Stomach (tissue), 9 donors: ENCODE data around the gene ANAPC4. TPM values are rescaled to one million over a fixed set of nuclear protein-coding genes. Genes with fewer than 3 reads are reported as not detected.

Experiments used
- DNase-seq, 2 donors: peaks; one replicate each; pipeline versions ENCODE4 v3.0.0 to v3.0.0-alpha.2; 2013 to 2019
- H3K27ac ChIP-seq, 5 donors: fragments of 200-600 bp in 4 of 5; sonication (generic) in 4 of 5; one replicate each; pipeline ENCODE4 v1.5.1; 2013 to 2019; ENCODE audit warnings: mild to moderate bottlenecking in 1 of 5, moderate library complexity in 1 of 5
- H3K27me3 ChIP-seq, 3 donors: fragments of 200-600 bp; sonication (generic); one replicate each; pipeline ENCODE4 v1.5.1; 2017 to 2019; ENCODE audit warnings: mixed run types in 1 of 3
- H3K36me3 ChIP-seq, 4 donors: fragments of 200-600 bp; sonication (generic); 1 replicate in 3 of 4; 2 replicates in 1 of 4; pipeline ENCODE4 v1.5.1; 2016 to 2019
- H3K4me1 ChIP-seq, 4 donors: fragments of 200-600 bp; sonication (generic); one replicate each; pipeline ENCODE4 v1.5.1; 2016 to 2019
- H3K4me3 ChIP-seq, 4 donors: fragments of 200-600 bp; sonication (generic) in 3 of 4; one replicate each; pipeline ENCODE4 v1.5.1; 2016 to 2019; ENCODE audit warnings: mild to moderate bottlenecking in 1 of 4
- H3K9me3 ChIP-seq, 4 donors: fragments of 200-600 bp; sonication (generic); one replicate each; pipeline ENCODE4 v1.5.1; 2016 to 2019
- CTCF ChIP-seq, 7 experiments: fragments of 450-650 bp in 4 of 7; fragments of 200-600 bp in 3 of 7; sonication (generic) in 3 of 7; IDR thresholded peaks; one replicate each; pipeline ENCODE4 v1.5.1; 2016 to 2019; ENCODE audit warnings: antibody characterized with exemption in 7 of 7, control low read depth in 2 of 7, mild to moderate bottlenecking in 1 of 7
- EP300 ChIP-seq: sonication (generic); formaldehyde crosslinking; IDR thresholded peaks from one replicate; pipeline ENCODE4 v1.6.1; 2017; ENCODE audit warnings: antibody characterized with exemption
- POLR2A ChIP-seq, 4 donors: fragments of 450-650 bp; IDR thresholded peaks; one replicate each; pipeline ENCODE4 v1.6.1; 2016; ENCODE audit warnings: antibody characterized with exemption in 4 of 4, control low read depth in 2 of 4, mild to moderate bottlenecking in 1 of 4, moderate library complexity in 1 of 4
- POLR2AphosphoS5 ChIP-seq, 3 donors: sonication (generic); formaldehyde crosslinking; IDR thresholded peaks; one replicate each; pipeline ENCODE4 v1.6.1; 2016; ENCODE audit warnings: antibody characterized with exemption in 3 of 3
- WGBS, 5 donors: extraction: QIAGEN DNeasy Blood & Tissue Kit in 3 of 5; methylation state at CpG; one replicate each; pipeline versions ENCODE4 v1.1.5 to v1.1.7; 2013 to 2018; 5-methylcytosine and 5-hydroxymethylcytosine counted together
- intact Hi-C: fragments of 100-400 bp; cut with DNase I; formaldehyde crosslinking; loops from one replicate; pipeline ENCODE4 v1.15.1; 2023; ENCODE audit warnings: low total_unique reads
- polyA plus RNA-seq, 3 donors: library from polyadenylated mRNA; stranded (reverse); fragments of 200-250 nt; gene quantifications; one replicate each; pipeline ENCODE4 v1.2.3, GENCODE V29; 2013
- total RNA-seq, 5 donors: library from RNA; depleted of rRNA; stranded (reverse); fragments of >200 nt; gene quantifications; one replicate each; pipeline versions ENCODE4 v1.1.0 to v1.2.3, GENCODE V29; 2014 to 2016
- donor health status: healthy with polysubstance abuse.
- donor health status: Bipolar disorder and iron deficiency.
- donor health status: healthy.

ANAPC4 gene
- total and polyA plus RNA-seq, 8 donors, result 9.0 to 72.8 (median 27.0) TPM

DNA sequence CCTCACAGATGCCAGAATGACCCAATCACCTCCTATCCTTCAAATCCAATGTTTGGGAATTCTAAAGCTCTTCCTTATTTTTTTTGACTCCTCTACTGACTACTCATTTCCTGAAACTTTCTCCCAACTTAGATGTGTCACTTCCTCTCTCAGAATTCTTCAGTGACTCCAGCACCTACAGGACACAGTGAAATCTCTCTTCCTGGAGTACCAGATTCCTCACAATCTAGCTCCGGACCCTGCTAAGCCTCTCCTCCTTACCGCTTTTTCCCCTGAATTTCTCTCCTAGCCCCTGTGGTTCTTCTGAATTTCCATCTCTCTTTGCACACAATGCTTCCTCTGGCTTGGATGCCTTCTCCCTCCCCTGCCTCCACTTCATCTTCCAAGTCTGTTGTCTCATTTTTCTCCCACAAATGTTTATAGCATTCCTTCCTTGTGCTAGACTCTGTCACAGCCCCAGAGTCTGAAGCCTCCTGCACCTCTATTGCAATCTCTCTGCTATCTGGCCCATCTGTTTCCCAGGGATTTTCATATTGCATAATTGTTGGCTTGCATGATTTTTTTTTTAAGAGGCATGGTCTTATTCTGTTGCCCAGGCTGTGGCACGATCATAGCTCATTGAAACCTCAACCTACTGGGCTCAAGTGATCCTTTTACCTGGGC lies 80.1 kb downstream of the ANAPC4 start:
- Histone ChIP-seq H3K9me3 (no peaks in the 10 kb centered on the region), H3K27me3 (no peaks in the 10 kb centered on the region), H3K4me3 (no peak overlapping the region), H3K4me1 (no peaks in the 10 kb centered on the region), H3K27ac (no peak overlapping the region), H3K36me3 (no peaks in the 10 kb centered on the region)
- intact Hi-C loops, result no loop called here
- no peak for DNase-seq
- WGBS, 5 donors, result 74 to 81% (median 77%) methylated on average over 3 of the region's 3 CpGs
- TF ChIP-seq POLR2AphosphoS5 (IDR thresholded peaks at IDR 0.05) (no peak), POLR2A (IDR thresholded peaks at IDR 0.05) (no peak), EP300 (no peak), CTCF (IDR thresholded peaks at IDR 0.05) (no peak)

DNA sequence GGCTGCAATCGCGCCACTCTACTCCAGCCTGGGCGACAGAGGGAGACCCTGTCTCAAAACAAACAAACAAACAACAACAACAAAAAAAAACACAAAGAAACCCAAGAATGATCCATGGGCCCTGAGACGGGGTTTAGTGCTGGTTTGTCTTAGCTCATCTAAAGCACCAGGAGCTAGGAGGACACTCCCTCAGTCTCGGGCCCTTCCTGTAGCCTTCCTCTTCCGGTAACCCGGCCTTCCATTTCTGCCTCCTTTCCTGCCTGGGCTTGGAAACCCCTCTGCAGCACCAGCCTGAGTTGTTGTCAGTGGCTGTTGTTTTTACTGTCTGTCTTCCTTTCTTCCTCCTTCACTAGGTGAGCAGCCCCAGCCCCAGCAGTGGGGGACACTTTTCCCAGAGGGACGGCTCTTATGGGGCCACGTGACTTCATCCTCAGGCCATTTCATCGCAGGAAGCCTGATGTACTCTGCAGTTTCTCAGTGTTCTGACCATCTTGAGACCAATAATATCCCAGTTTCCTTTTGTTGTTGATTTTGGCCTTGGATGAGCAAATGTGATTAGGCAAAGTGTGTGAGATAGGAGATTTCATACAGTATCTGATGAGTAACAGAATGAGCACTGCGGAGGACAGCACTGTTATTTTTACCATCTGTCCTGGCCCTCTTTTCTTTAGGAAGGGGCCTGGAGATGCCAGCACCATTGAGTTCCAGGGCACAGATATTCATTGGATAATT lies 90.1 kb downstream of the ANAPC4 start:
- Histone ChIP-seq H3K4me3 (no peak overlapping the region), H3K4me1 (no peaks in the 10 kb centered on the region), H3K27ac (no peak overlapping the region), H3K9me3 (peaks cover 0 to 7% (median 3%) of the 10 kb centered on the region in 4 donors), H3K36me3 (peaks cover 0 to 6% (median 0%) of the 10 kb centered on the region in 4 donors), H3K27me3 (no peaks in the 10 kb centered on the region)
- TF ChIP-seq POLR2AphosphoS5 (IDR thresholded peaks at IDR 0.05) (no peak), CTCF (IDR thresholded peaks at IDR 0.05) (no peak), POLR2A (IDR thresholded peaks at IDR 0.05) (no peak)
- no peak for DNase-seq
- intact Hi-C loops, result no loop called here
- 76 to 90% (median 80%) methylated on average over 11 of the region's 11 CpGs for WGBS, 5 donors

GRCh38 chr4:25467843-25468242 lies 90.8 kb downstream of the ANAPC4 start:
- Histone ChIP-seq H3K36me3 (peaks cover 0 to 6% (median 0%) of the 10 kb centered on the region in 4 donors), H3K4me3 (no peak overlapping the region), H3K9me3 (peaks cover 0 to 10% (median 3%) of the 10 kb centered on the region in 4 donors), H3K27me3 (no peaks in the 10 kb centered on the region), H3K4me1 (no peaks in the 10 kb centered on the region), H3K27ac (no peak overlapping the region)
- TF ChIP-seq EP300, result no peak
- TF ChIP-seq CTCF (IDR thresholded peaks at IDR 0.05), result no peak
- TF ChIP-seq POLR2AphosphoS5 (IDR thresholded peaks at IDR 0.05), result no peak
- no peak for TF ChIP-seq POLR2A (IDR thresholded peaks at IDR 0.05)
- no peak for DNase-seq
- intact Hi-C loops, result no loop called here
- WGBS, 5 donors, result 86 to 95% (median 91%) methylated on average over 5 of the region's 5 CpGs

Other genes starting within 250 kb of the ANAPC4 start
- 10 to 100 TPM in 1 of 5 donors, 1 to 10 TPM in 3, under 1 TPM in 1; 0.29 to 33.0 (median 9.4) TPM for gene SEPSECS, start 216.8 kb upstream of the ANAPC4 start, total RNA-seq
- gene SEPSECS, start 216.8 kb upstream of the ANAPC4 start, polyA plus RNA-seq, result 1 to 10 TPM; 2.8 to 3.9 (median 3.5) TPM
- gene PI4K2B, start 143.2 kb upstream of the ANAPC4 start, total RNA-seq, result 10 to 100 TPM in 4 of 5 donors, 1 to 10 TPM in 1; 9.3 to 65.2 (median 29.4) TPM
- gene PI4K2B, start 143.2 kb upstream of the ANAPC4 start, polyA plus RNA-seq, result 10 to 100 TPM in 2 of 3 donors, 1 to 10 TPM in 1; 9.7 to 23.8 (median 15.0) TPM
- gene ZCCHC4, start 64.5 kb upstream of the ANAPC4 start, total RNA-seq, result 10 to 100 TPM in 3 of 5 donors, 1 to 10 TPM in 2; 2.6 to 30.9 (median 13.9) TPM
- 1 to 10 TPM; 3.4 to 5.3 (median 3.5) TPM for gene ZCCHC4, start 64.5 kb upstream of the ANAPC4 start, polyA plus RNA-seq